Loucy (cell line): ENCODE results near the gene ARL10.

Source experiments
- CTCF ChIP-seq: fragments of 200-600 bp; sonication (generic); conservative IDR thresholded peaks from 2 replicates; pipeline ENCODE4 v1.5.1; 2014; ENCODE audit warnings: mild to moderate bottlenecking, antibody characterized with exemption, low read length
- EZH2phosphoT487 ChIP-seq: fragments of 200-600 bp; IDR thresholded peaks from 2 replicates; pipeline ENCODE4 v1.6.1; 2018; ENCODE audit warnings: antibody characterized with exemption, mild to moderate bottlenecking, moderate library complexity, borderline replicate concordance

DNA sequence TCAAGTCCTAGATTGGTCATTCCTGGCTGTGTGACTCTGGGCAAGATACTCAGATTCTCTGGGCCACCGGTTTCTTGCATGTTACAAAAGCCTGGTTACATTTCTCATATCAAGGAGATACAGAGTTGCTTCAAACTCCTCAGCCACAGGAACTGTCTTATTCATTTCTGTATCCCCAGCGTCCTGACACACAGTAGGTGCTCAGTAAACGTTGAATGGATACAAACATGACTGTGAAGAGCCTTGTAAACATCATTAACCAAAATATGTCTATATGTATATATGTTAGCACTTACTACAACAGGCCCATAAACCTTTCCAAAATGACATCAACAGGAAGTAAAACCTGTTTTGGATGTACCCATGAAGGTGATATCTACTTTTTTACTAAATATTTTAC lies 49.4 kb downstream of the ARL10 start:
- TF ChIP-seq EZH2phosphoT487 (no peak), CTCF (no peak)
